ENCODE results near the gene SEZ6. TPM values are rescaled to one million over a fixed set of nuclear protein-coding genes. Genes with fewer than 3 reads are reported as not detected.

The SEZ6 gene
- total and polyA plus RNA-seq, 10 donors = 0.88 TPM; not detected in 9

DNA sequence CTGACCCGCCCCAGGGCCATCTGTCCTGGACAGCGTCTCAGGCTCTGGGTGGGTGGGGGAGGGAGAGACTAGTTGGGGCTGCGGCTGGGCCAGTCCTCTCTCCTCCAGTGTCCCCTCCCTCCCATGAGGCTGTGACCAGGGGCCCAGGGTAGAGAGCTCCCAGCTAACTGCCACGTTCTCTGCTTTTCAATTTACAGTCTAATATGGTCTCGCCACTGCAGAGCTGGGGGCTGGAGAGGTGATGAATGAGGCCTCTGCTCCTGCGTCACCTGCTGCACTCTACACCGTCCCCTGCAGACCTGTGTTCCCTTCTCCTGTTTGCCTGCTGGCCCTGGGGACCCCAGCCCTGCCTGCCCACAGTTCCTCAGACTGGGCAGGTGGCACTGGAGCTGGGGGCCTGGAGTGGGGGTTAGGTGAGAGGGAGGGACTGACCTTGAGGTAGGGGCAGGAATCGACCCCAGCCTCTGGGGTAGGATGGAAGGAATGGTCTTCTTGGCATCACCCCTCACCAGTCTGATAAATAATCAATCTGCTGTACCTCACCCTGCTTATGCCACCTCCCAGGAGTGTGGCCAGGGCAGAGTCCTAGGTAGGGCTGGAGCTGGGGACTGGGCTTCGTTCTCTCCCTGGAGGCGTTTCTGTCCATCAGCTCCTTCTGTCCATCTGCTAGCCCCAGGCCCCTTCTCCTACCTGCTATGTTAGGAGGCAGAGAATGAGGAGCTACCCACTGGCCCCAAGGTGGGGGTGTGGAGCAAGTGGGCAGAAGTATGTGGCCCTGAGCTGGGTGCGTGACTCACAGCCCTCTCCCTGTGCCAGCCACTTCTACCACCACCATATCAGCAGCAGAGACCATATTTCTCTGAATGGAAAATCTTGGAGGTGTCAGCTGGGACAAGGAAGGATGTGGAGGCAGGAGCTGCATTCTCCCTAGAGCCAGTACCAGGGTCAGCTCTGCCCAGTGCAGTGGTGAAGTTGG is 12.9 kb downstream of the SEZ6 start:
- 67 to 79% (median 73%) methylated on average over 10 to 11 of the region's 11 CpGs for WGBS, 5 donors
- DNase-seq = no peak
- Histone ChIP-seq H3K9me3 (no peaks in the 10 kb centered on the region), H3K36me3 (no peaks in the 10 kb centered on the region), H3K4me1 (no peaks in the 10 kb centered on the region), H3K27ac (no peak overlapping the region), H3K4me3 (no peak overlapping the region), H3K27me3 (replicated peaks in 1 of 7) (peaks cover 0 to 34% (median 0%) of the 10 kb centered on the region in 7 donors)
- TF ChIP-seq POLR2AphosphoS5 (IDR thresholded peaks at IDR 0.05) = no peak
- TF ChIP-seq POLR2A (IDR thresholded peaks at IDR 0.05) = no peak
- TF ChIP-seq, protein P1, sequence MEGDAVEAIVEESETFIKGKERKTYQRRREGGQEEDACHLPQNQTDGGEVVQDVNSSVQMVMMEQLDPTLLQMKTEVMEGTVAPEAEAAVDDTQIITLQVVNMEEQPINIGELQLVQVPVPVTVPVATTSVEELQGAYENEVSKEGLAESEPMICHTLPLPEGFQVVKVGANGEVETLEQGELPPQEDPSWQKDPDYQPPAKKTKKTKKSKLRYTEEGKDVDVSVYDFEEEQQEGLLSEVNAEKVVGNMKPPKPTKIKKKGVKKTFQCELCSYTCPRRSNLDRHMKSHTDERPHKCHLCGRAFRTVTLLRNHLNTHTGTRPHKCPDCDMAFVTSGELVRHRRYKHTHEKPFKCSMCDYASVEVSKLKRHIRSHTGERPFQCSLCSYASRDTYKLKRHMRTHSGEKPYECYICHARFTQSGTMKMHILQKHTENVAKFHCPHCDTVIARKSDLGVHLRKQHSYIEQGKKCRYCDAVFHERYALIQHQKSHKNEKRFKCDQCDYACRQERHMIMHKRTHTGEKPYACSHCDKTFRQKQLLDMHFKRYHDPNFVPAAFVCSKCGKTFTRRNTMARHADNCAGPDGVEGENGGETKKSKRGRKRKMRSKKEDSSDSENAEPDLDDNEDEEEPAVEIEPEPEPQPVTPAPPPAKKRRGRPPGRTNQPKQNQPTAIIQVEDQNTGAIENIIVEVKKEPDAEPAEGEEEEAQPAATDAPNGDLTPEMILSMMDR (IDR thresholded peaks at IDR 0.05 in 8 of 11, conservative IDR thresholded peaks at IDR 0.05 in 3 of 11) = no peak
- intact Hi-C loops (cut with DNase I; ENCODE audit: low total_unique reads) = no loop called here

DNA sequence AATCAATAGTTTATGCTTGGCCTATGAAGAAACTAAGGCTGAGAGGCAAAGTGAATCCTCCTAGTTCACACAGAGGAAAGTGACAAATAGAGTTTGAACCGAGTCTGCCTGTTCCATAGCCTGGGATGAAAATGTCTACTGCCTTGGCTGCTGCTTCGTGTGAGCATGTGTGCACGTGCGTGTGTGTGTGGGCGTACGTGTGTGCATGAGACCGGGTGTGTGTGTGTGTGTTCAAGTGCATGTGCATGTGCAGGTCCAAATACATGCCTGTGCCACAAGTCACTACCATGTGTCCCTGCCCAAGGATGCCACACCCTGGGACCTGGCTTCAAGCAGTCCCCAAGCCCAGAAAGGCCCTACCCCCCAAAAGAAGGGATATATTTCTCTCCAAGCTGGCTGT is 13.6 kb downstream of the SEZ6 start:
- 73 to 82% (median 74%) methylated on average over 7 of the region's 7 CpGs for WGBS, 5 donors
- DNase-seq = no peak
- Histone ChIP-seq H3K9me3 (no peaks in the 10 kb centered on the region), H3K4me3 (no peak overlapping the region), H3K27ac (no peak overlapping the region), H3K27me3 (replicated peaks in 1 of 7) (peaks cover 0 to 33% (median 0%) of the 10 kb centered on the region in 7 donors), H3K36me3 (no peaks in the 10 kb centered on the region), H3K4me1 (no peaks in the 10 kb centered on the region)
- TF ChIP-seq POLR2AphosphoS5 (IDR thresholded peaks at IDR 0.05) (no peak), POLR2A (IDR thresholded peaks at IDR 0.05) (no peak)
- TF ChIP-seq, protein P1 (IDR thresholded peaks at IDR 0.05 in 8 of 11, conservative IDR thresholded peaks at IDR 0.05 in 3 of 11) = no peak
- intact Hi-C loops (cut with DNase I; ENCODE audit: low total_unique reads) = no loop called here

DNA sequence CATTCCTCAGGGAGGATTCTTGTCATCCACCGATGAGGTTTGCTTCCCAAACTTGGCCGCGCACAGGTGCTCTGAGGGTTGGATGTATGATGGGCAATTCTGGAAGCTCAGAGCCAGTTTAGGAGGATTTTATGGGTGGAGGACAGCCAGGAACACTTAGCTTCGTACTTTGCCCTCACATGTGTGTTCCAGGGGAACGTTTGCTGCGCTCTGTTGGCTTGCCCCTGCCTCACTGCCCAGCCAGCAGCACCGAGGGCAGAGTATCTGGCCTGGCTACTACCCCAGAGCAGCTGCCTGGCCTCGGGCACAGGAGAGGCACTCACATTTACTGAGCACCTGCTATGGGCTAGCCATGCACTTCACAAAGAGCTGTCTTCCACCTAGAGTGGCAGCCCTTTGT is 14.1 kb downstream of the SEZ6 start:
- peaks cover 0 to 37% (median 0%) of the 10 kb centered on the region in 7 donors for H3K27me3 ChIP-seq (replicated peaks in 1 of 7)
- TF ChIP-seq POLR2A (IDR thresholded peaks at IDR 0.05) = no peak
- TF ChIP-seq, protein P1 (IDR thresholded peaks at IDR 0.05 in 8 of 11, conservative IDR thresholded peaks at IDR 0.05 in 3 of 11) = no peak
- no peak for TF ChIP-seq POLR2AphosphoS5 (IDR thresholded peaks at IDR 0.05)
- intact Hi-C loops (cut with DNase I; ENCODE audit: low total_unique reads) = no loop called here
- WGBS, 5 donors = 75 to 81% (median 78%) methylated on average over 4 to 8 of the region's 8 CpGs
- H3K9me3 ChIP-seq = no peaks in the 10 kb centered on the region
- H3K4me3 ChIP-seq = no peak overlapping the region
- no peaks in the 10 kb centered on the region for H3K4me1 ChIP-seq
- no peak overlapping the region for H3K27ac ChIP-seq
- H3K36me3 ChIP-seq = no peaks in the 10 kb centered on the region
- DNase-seq = no peak

DNA sequence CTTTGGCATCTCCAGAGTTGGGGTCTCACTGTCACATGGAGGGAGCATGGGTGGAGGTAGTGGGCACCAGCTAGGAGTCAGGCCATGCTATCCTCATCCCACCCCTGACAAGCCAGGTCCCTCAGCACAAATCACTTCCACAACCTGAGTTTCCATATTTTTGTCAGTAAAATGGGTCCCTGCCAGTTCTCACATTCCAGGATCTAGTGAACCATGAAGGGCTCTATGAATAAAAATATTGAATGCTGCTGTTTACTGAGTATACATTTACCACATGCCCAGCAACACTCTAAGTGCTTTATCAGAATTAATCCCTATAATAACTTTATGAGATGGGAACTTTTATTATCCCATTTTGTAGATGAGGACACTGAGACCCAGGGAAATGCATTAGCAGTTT is 16.8 kb downstream of the SEZ6 start:
- intact Hi-C loops (cut with DNase I; ENCODE audit: low total_unique reads) = no loop called here

More for the DNA sequence above, 16.8 kb downstream of the SEZ6 start:
- H3K27me3 ChIP-seq (replicated peaks in 1 of 7) = peaks cover 0 to 42% (median 8%) of the 10 kb centered on the region in 7 donors
- no peak overlapping the region for H3K4me3 ChIP-seq
- no peak for DNase-seq
- H3K9me3 ChIP-seq = no peaks in the 10 kb centered on the region
- no peak overlapping the region for H3K27ac ChIP-seq
- peaks cover 0 to 5% (median 0%) of the 10 kb centered on the region in 6 donors for H3K4me1 ChIP-seq
- no peaks in the 10 kb centered on the region for H3K36me3 ChIP-seq
- TF ChIP-seq POLR2A (IDR thresholded peaks at IDR 0.05) = no peak
- no peak for TF ChIP-seq POLR2AphosphoS5 (IDR thresholded peaks at IDR 0.05)
- TF ChIP-seq, protein P1 (IDR thresholded peaks at IDR 0.05 in 8 of 11, conservative IDR thresholded peaks at IDR 0.05 in 3 of 11) = no peak

Measured in spleen (tissue), 11 donors.